ENCODE data around the gene CELSR2. TPM values are rescaled to one million over a fixed set of nuclear protein-coding genes. Genes with fewer than 3 reads are reported as not detected.

Gene CELSR2
- total RNA-seq, 1 experiment from 2014 or later: 17.1 TPM

- TF ChIP-seq, protein P1, sequence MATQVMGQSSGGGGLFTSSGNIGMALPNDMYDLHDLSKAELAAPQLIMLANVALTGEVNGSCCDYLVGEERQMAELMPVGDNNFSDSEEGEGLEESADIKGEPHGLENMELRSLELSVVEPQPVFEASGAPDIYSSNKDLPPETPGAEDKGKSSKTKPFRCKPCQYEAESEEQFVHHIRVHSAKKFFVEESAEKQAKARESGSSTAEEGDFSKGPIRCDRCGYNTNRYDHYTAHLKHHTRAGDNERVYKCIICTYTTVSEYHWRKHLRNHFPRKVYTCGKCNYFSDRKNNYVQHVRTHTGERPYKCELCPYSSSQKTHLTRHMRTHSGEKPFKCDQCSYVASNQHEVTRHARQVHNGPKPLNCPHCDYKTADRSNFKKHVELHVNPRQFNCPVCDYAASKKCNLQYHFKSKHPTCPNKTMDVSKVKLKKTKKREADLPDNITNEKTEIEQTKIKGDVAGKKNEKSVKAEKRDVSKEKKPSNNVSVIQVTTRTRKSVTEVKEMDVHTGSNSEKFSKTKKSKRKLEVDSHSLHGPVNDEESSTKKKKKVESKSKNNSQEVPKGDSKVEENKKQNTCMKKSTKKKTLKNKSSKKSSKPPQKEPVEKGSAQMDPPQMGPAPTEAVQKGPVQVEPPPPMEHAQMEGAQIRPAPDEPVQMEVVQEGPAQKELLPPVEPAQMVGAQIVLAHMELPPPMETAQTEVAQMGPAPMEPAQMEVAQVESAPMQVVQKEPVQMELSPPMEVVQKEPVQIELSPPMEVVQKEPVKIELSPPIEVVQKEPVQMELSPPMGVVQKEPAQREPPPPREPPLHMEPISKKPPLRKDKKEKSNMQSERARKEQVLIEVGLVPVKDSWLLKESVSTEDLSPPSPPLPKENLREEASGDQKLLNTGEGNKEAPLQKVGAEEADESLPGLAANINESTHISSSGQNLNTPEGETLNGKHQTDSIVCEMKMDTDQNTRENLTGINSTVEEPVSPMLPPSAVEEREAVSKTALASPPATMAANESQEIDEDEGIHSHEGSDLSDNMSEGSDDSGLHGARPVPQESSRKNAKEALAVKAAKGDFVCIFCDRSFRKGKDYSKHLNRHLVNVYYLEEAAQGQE (IDR thresholded peaks at IDR 0.05; ENCODE audit: low read depth): no peak
- TF ChIP-seq JUND (IDR thresholded peaks at IDR 0.05) (no peak), SRF (IDR thresholded peaks at IDR 0.05; ENCODE audit: low read depth) (no peak), EGR1 (IDR thresholded peaks at IDR 0.05; ENCODE audit: low read depth) (no peak), FOSL1 (IDR thresholded peaks at IDR 0.05; ENCODE audit: low read depth) (no peak), ELF1 (IDR thresholded peaks at IDR 0.05; ENCODE audit: borderline replicate concordance, low read depth) (no peak)
- TF ChIP-seq, protein P2, sequence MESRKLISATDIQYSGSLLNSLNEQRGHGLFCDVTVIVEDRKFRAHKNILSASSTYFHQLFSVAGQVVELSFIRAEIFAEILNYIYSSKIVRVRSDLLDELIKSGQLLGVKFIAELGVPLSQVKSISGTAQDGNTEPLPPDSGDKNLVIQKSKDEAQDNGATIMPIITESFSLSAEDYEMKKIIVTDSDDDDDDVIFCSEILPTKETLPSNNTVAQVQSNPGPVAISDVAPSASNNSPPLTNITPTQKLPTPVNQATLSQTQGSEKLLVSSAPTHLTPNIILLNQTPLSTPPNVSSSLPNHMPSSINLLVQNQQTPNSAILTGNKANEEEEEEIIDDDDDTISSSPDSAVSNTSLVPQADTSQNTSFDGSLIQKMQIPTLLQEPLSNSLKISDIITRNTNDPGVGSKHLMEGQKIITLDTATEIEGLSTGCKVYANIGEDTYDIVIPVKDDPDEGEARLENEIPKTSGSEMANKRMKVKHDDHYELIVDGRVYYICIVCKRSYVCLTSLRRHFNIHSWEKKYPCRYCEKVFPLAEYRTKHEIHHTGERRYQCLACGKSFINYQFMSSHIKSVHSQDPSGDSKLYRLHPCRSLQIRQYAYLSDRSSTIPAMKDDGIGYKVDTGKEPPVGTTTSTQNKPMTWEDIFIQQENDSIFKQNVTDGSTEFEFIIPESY (IDR thresholded peaks at IDR 0.05; ENCODE audit: extremely low read depth, insufficient replicate concordance, low read length): no peak
These were observed 51.4 kb downstream of the CELSR2 start (continued) for GRCh38 chr1:109300650-109301151.

DNA sequence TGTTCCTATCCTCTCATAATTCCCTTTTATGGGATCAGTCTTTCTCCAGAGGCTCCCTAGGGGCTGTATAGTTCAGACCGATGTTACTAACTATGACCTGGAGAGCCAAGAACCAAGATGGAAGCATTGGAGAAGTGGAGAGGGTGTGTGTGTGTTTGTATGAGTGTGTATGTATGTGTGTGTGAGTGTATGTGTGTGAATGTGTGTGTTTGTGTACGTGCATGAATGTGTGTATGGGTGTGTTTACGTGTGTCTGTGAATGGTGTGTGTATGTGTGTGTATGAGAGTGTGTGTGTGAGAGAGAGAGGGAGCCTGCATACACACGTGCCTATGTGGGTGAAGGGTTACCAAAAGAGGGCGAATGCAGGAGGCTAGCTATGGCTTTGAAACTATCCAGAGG, 52.5 kb downstream of the CELSR2 start:
- H4K20me1 ChIP-seq (ENCODE audit: insufficient read depth): no peaks in the 10 kb centered on the region
- H3K36me3 ChIP-seq (ENCODE audit: control insufficient read depth in 1 of 2, insufficient read depth in 2 of 2, low read length in 2 of 2): no peaks in the 10 kb centered on the region
- H3K9me2 ChIP-seq (ENCODE audit: insufficient read depth): no peaks in the 10 kb centered on the region
- H2AFZ ChIP-seq (ENCODE audit: low read depth, low read length, poor library complexity, severe bottlenecking): no peak overlapping the region
- ATAC-seq: no peak
- CTCF ChIA-PET: no interaction called here
- no peak overlapping the region for H3K9ac ChIP-seq (ENCODE audit: low read length)
- BruUV-seq (replicated peaks): no TSS peak
- intact Hi-C loops (cut with micrococcal nuclease): no loop called here
- no peak overlapping the region for H3K4me2 ChIP-seq (ENCODE audit: low read length)
- H3K79me2 ChIP-seq (ENCODE audit: insufficient read depth, low read length): no peaks in the 10 kb centered on the region
- no peak for DNase-seq (ENCODE audit: low read depth, low spot score)
- TF ChIP-seq ELF1 (IDR thresholded peaks at IDR 0.05; ENCODE audit: borderline replicate concordance, low read depth) (no peak), EZH2phosphoT487 (IDR thresholded peaks at IDR 0.05; ENCODE audit: borderline replicate concordance) (no peak), ZFX (IDR thresholded peaks at IDR 0.05) (no peak), TCF7L2 (IDR thresholded peaks at IDR 0.05; ENCODE audit: borderline replicate concordance, extremely low read depth, insufficient read depth, insufficient read length) (no peak), POLR2AphosphoS5 (IDR thresholded peaks at IDR 0.05; ENCODE audit: low read depth, low read length) (no peak), POLR2A (IDR thresholded peaks at IDR 0.05; ENCODE audit: borderline replicate concordance, extremely low read depth, insufficient read depth, insufficient read length) (no peak), EGR1 (IDR thresholded peaks at IDR 0.05; ENCODE audit: low read depth) (no peak), CTCF (IDR thresholded peaks at IDR 0.05 in 2 of 3, conservative IDR thresholded peaks at IDR 0.05 in 1 of 3; ENCODE audit: borderline replicate concordance in 1 of 3, insufficient read depth in 1 of 3, low read depth in 2 of 3, low read length in 2 of 3) (no peak), CBX3 (IDR thresholded peaks at IDR 0.05; ENCODE audit: low read depth) (no peak)
- no peak overlapping the region for H3K27ac ChIP-seq (ENCODE audit: low read depth, low read length)
- H3K4me3 ChIP-seq (replicated peaks in 1 of 2; ENCODE audit: low read depth in 1 of 2, low read length in 2 of 2): no peak overlapping the region
- POLR2A ChIA-PET: no interaction called here
- no peaks in the 10 kb centered on the region for H3K9me3 ChIP-seq (ENCODE audit: control insufficient read depth in 1 of 2, insufficient read depth in 1 of 2, low read depth in 1 of 2, low read length in 2 of 2)
- H3K4me1 ChIP-seq (ENCODE audit: control insufficient read depth in 1 of 2, insufficient read depth in 2 of 2, low read length in 2 of 2): peaks cover 6 to 10% of the 10 kb centered on the region in 2 experiments; a peak in 3 of 4 replicates
- RAD21 ChIA-PET (ENCODE audit: low non-redundant PET in 1 of 2, low total read pairs in 2 of 2, uncharacterized antibody in 2 of 2, unreplicated experiment in 2 of 2): no interaction called here
- H3K27me3 ChIP-seq (ENCODE audit: insufficient read depth, low read length): no peaks in the 10 kb centered on the region
